Vagina (tissue), 2 donors: Measurements from ENCODE around the gene PHLDB1.

Source experiments
- CTCF ChIP-seq, 3 experiments: fragments of 450-650 bp in 2 of 3; fragments of 200-600 bp in 1 of 3; sonication (generic) in 1 of 3; IDR thresholded peaks; one replicate each; pipeline ENCODE4 v1.5.1; 2017 to 2019; ENCODE audit warnings: antibody characterized with exemption in 3 of 3, mild to moderate bottlenecking in 2 of 3, moderate library complexity in 2 of 3
- POLR2A ChIP-seq, 2 donors: fragments of 450-650 bp; IDR thresholded peaks; one replicate each; pipeline ENCODE4 v1.6.1; 2017; ENCODE audit warnings: antibody characterized with exemption in 2 of 2, mild to moderate bottlenecking in 2 of 2, moderate library complexity in 2 of 2
- POLR2AphosphoS5 ChIP-seq, 2 donors: sonication (generic); formaldehyde crosslinking; IDR thresholded peaks; one replicate each; pipeline ENCODE4 v1.9.0; 2017; ENCODE audit warnings: antibody characterized with exemption in 2 of 2, mild to moderate bottlenecking in 2 of 2, low read depth in 1 of 2; ENCODE audit not compliant: insufficient read depth in 1 of 2

GRCh38 chr11:118661425-118662301, 54.2 kb downstream of the PHLDB1 start:
- TF ChIP-seq CTCF (IDR thresholded peaks at IDR 0.05) (no peak), POLR2A (IDR thresholded peaks at IDR 0.05) (no peak), POLR2AphosphoS5 (IDR thresholded peaks at IDR 0.05; ENCODE audit: insufficient read depth in 1 of 2, low read depth in 1 of 2) (no peak)
